ENCODE results near the gene RAB11FIP4. TPM values are rescaled to one million over a fixed set of nuclear protein-coding genes. Genes with fewer than 3 reads are reported as not detected.

RAB11FIP4 gene
- polyA plus RNA-seq, 1 of the 3 experiments (the other 2 are of a cell fraction) = 9.4 TPM

DNA sequence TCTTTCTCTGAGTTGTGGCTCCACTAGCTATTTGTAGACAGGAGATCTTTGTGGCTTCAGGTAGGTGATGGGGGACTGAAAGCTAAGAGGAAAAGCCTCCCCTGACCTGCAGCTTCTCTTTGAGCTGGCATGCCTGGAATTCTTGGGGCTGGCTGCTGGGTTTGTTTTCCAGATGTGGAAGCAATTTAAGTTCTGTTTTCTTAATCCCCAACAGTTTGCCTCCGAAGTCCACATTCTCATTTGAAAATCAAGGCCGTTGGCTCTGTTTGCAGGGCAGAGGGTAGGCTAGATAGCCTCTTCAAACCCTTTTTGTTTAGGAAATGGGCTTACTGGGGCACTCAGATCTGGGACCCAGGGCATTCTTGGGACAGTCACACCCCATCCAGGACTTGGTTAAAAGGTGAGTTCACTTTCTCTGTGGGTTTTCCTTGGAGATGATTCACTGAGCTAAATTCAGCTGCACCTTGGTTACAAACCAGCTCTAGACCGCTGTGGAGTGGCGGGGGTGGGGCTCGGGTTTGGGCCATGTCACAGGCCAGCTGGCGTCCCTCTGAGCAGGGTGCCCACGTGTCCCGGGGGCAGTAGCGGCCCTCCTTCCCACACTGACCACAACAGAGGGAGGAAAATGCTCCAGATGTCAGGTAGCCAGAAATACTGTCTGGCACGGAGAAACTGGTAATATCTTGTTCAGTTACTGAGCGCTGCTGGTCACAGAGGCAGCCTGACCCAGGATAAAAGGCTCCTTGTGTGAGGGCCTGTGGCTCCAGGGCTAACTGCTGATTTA, 108.5 kb downstream of the RAB11FIP4 start (continued):
- TF ChIP-seq, protein P1, sequence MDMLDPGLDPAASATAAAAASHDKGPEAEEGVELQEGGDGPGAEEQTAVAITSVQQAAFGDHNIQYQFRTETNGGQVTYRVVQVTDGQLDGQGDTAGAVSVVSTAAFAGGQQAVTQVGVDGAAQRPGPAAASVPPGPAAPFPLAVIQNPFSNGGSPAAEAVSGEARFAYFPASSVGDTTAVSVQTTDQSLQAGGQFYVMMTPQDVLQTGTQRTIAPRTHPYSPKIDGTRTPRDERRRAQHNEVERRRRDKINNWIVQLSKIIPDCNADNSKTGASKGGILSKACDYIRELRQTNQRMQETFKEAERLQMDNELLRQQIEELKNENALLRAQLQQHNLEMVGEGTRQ (IDR thresholded peaks at IDR 0.05; ENCODE audit: borderline replicate concordance, low read depth, low read length) = no peak; the same call in 1 of the 2 replicates
- TF ChIP-seq RAD21 (IDR thresholded peaks at IDR 0.05; ENCODE audit: low read length) = peak; percentile 7; the same call in 1 of the 2 replicates
- peak in 1 of 2 experiments; percentile 7; a peak in 1 of 4 replicates for TF ChIP-seq EP300 (IDR thresholded peaks at IDR 0.05; ENCODE audit: borderline replicate concordance in 1 of 2, low read depth in 1 of 2, low read length in 1 of 2)

GRCh38 chr17:31506517-31506916, 115.0 kb downstream of the RAB11FIP4 start:
- H3K79me2 ChIP-seq (ENCODE audit: insufficient read depth) = no peaks in the 10 kb centered on the region
- no peak overlapping the region for H3K9ac ChIP-seq
- H3K27me3 ChIP-seq (ENCODE audit: insufficient read depth) = no peaks in the 10 kb centered on the region
- no peak overlapping the region for H3K4me3 ChIP-seq (ENCODE audit: low read depth in 2 of 2, low read length in 1 of 2)
- no peaks in the 10 kb centered on the region for H4K20me1 ChIP-seq (ENCODE audit: insufficient read depth)
- TF ChIP-seq TEAD4 (IDR thresholded peaks at IDR 0.05; ENCODE audit: borderline replicate concordance, insufficient read depth) (no peak), JUND (IDR thresholded peaks at IDR 0.05) (no peak), TCF12 (IDR thresholded peaks at IDR 0.05) (no peak), CTCF (IDR thresholded peaks at IDR 0.05) (no peak), FOXJ3 (CRISPR knock-in tag; IDR thresholded peaks at IDR 0.05) (no peak), IRF3 (IDR thresholded peaks at IDR 0.05; ENCODE audit: low read depth, low read length) (no peak), MAX (IDR thresholded peaks at IDR 0.05; ENCODE audit: low read depth) (no peak), SMC3 (IDR thresholded peaks at IDR 0.05; ENCODE audit: low read depth, low read length) (no peak), RCOR1 (IDR thresholded peaks at IDR 0.05; ENCODE audit: low read length) (no peak), ELF1 (IDR thresholded peaks at IDR 0.05) (no peak)
- TF ChIP-seq, protein P2, sequence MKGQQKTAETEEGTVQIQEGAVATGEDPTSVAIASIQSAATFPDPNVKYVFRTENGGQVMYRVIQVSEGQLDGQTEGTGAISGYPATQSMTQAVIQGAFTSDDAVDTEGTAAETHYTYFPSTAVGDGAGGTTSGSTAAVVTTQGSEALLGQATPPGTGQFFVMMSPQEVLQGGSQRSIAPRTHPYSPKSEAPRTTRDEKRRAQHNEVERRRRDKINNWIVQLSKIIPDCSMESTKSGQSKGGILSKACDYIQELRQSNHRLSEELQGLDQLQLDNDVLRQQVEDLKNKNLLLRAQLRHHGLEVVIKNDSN (IDR thresholded peaks at IDR 0.05; ENCODE audit: borderline replicate concordance, low read depth) = no peak
- TF ChIP-seq, protein P3, sequence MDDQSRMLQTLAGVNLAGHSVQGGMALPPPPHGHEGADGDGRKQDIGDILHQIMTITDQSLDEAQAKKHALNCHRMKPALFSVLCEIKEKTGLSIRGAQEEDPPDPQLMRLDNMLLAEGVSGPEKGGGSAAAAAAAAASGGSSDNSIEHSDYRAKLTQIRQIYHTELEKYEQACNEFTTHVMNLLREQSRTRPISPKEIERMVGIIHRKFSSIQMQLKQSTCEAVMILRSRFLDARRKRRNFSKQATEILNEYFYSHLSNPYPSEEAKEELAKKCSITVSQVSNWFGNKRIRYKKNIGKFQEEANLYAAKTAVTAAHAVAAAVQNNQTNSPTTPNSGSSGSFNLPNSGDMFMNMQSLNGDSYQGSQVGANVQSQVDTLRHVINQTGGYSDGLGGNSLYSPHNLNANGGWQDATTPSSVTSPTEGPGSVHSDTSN (IDR thresholded peaks at IDR 0.05) = no peak
- TF ChIP-seq, protein P4, sequence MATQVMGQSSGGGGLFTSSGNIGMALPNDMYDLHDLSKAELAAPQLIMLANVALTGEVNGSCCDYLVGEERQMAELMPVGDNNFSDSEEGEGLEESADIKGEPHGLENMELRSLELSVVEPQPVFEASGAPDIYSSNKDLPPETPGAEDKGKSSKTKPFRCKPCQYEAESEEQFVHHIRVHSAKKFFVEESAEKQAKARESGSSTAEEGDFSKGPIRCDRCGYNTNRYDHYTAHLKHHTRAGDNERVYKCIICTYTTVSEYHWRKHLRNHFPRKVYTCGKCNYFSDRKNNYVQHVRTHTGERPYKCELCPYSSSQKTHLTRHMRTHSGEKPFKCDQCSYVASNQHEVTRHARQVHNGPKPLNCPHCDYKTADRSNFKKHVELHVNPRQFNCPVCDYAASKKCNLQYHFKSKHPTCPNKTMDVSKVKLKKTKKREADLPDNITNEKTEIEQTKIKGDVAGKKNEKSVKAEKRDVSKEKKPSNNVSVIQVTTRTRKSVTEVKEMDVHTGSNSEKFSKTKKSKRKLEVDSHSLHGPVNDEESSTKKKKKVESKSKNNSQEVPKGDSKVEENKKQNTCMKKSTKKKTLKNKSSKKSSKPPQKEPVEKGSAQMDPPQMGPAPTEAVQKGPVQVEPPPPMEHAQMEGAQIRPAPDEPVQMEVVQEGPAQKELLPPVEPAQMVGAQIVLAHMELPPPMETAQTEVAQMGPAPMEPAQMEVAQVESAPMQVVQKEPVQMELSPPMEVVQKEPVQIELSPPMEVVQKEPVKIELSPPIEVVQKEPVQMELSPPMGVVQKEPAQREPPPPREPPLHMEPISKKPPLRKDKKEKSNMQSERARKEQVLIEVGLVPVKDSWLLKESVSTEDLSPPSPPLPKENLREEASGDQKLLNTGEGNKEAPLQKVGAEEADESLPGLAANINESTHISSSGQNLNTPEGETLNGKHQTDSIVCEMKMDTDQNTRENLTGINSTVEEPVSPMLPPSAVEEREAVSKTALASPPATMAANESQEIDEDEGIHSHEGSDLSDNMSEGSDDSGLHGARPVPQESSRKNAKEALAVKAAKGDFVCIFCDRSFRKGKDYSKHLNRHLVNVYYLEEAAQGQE (IDR thresholded peaks at IDR 0.05; ENCODE audit: low read depth, low read length) = no peak
- H3K4me1 ChIP-seq (ENCODE audit: control insufficient read depth in 1 of 2, insufficient read depth in 2 of 2, low read depth in 1 of 2, low read length in 1 of 2) = peaks cover 0 to 31% of the 10 kb centered on the region in 2 experiments; a peak in 1 of 4 replicates
- WGBS (ENCODE audit: low lambda C conversion rate) = 96% methylated on average over 1 of the region's 1 CpG
- H2AFZ ChIP-seq (ENCODE audit: low read depth) = no peak overlapping the region
- no peaks in the 10 kb centered on the region for H3K9me3 ChIP-seq
- CTCF ChIA-PET = interaction anchor here (1.0 kb wide), 2 partner anchors 19 to 70 kb away, joined by 3 read pairs; no protein-coding TSS in a partner anchor
- H3F3A ChIP-seq (replicated peaks; ENCODE audit: insufficient read depth) = no peaks in the 10 kb centered on the region
- POLR2A ChIA-PET = no interaction called here
- H3K9me2 ChIP-seq = no peaks in the 10 kb centered on the region
- no peak overlapping the region for H3K4me2 ChIP-seq
- no peak overlapping the region for H3K27ac ChIP-seq (ENCODE audit: low read depth in 2 of 2, low read length in 1 of 2)
- DNase-seq = no peak
- H3K36me3 ChIP-seq (replicated peaks in 1 of 2; ENCODE audit: control insufficient read depth in 1 of 2, insufficient read depth in 2 of 2, low read length in 1 of 2) = no peaks in the 10 kb centered on the region
